Endodermal cell (in vitro differentiated cells): ENCODE results near the gene CD300H. TPM values are rescaled to one million over a fixed set of nuclear protein-coding genes. Genes with fewer than 3 reads are reported as not detected.

Experiments
- DNase-seq: peaks from one replicate; pipeline ENCODE4 v3.0.0-alpha.2; 2017
- H3K27ac ChIP-seq: 2 replicates; pipeline ENCODE4 v1.5.1; 2013; ENCODE audit warnings: mild to moderate bottlenecking, low read depth, low read length, moderate library complexity
- H3K27me3 ChIP-seq: 2 replicates; pipeline ENCODE4 v1.6.1; 2013; ENCODE audit warnings: mild to moderate bottlenecking, low read length, moderate library complexity; ENCODE audit not compliant: insufficient read depth, control insufficient read depth, poor library complexity, severe bottlenecking
- H3K36me3 ChIP-seq: 2 replicates; pipeline ENCODE4 v1.7.0; 2013; ENCODE audit warnings: mild to moderate bottlenecking, low read length, moderate library complexity; ENCODE audit not compliant: control insufficient read depth, insufficient read depth
- H3K4me1 ChIP-seq: one replicate; pipeline ENCODE4 v1.7.0; 2013; ENCODE audit warnings: low read length; ENCODE audit not compliant: control insufficient read depth, insufficient read depth
- H3K4me3 ChIP-seq: 2 replicates; pipeline ENCODE4 v1.5.1; 2013; ENCODE audit warnings: mild to moderate bottlenecking, low read length, moderate library complexity
- H3K9ac ChIP-seq: 2 replicates; pipeline ENCODE4 v1.6.1; 2013; ENCODE audit warnings: mild to moderate bottlenecking, low read length, moderate library complexity; ENCODE audit not compliant: poor library complexity, severe bottlenecking; ENCODE audit errors: extremely low read depth
- H3K9me3 ChIP-seq: 2 replicates; pipeline ENCODE4 v1.6.1; 2013; ENCODE audit warnings: mild to moderate bottlenecking, low read length, moderate library complexity; ENCODE audit not compliant: control insufficient read depth
- H3K27ac Mint-ChIP-seq: 2 replicates; pipeline ENCODE4 v1.8.0; 2020; ENCODE audit warnings: mixed read lengths
- H3K27me3 Mint-ChIP-seq: 2 replicates; pipeline ENCODE4 v1.8.0; 2021; ENCODE audit warnings: mild to moderate bottlenecking, mixed read lengths; ENCODE audit not compliant: insufficient read depth
- H3K36me3 Mint-ChIP-seq: 2 replicates; pipeline ENCODE4 v1.8.0; 2020; ENCODE audit warnings: low read depth, mixed read lengths
- H3K4me1 Mint-ChIP-seq: 2 replicates; pipeline ENCODE4 v1.8.0; 2020; ENCODE audit warnings: mixed read lengths
- H3K4me3 Mint-ChIP-seq: 2 replicates; pipeline ENCODE4 v1.8.0; 2020; ENCODE audit warnings: mild to moderate bottlenecking, moderate library complexity, mixed read lengths
- H3K9me3 Mint-ChIP-seq: 2 replicates; pipeline ENCODE4 v1.8.0; 2020; ENCODE audit warnings: mild to moderate bottlenecking, mixed read lengths
- WGBS, 2 experiments: methylation state at CpG; one replicate each; pipeline versions ENCODE4 v1.1.5 to v1.1.7; 2013; ENCODE audit warnings: missing lambda C conversion rate in 2 of 2, mixed read lengths in 1 of 2; ENCODE audit not compliant: insufficient coverage in 1 of 2, insufficient read length in 1 of 2; 5-methylcytosine and 5-hydroxymethylcytosine counted together
- total RNA-seq, 2 donors: library from RNA; stranded (reverse); fragmentation: NEBNext Ultra II Directional in 1 of 2; extraction: Animal tissue kit (Norgen Biotek cat#: 25700) in 1 of 2; gene quantifications; 2 replicates in 1 of 2; 3 replicates in 1 of 2; pipeline ENCODE4 v1.2.1, GENCODE V29; 2021
- TF ChIP-seq, protein P1 (sequence below): fragments of 200-600 bp; sonication (generic); conservative IDR thresholded peaks from 2 replicates; pipeline ENCODE4 v1.5.0; 2021; ENCODE audit warnings: antibody characterized with exemption, mild to moderate bottlenecking

The CD300H gene
- total RNA-seq, 2 donors from 2014 or later: not detected

DNA sequence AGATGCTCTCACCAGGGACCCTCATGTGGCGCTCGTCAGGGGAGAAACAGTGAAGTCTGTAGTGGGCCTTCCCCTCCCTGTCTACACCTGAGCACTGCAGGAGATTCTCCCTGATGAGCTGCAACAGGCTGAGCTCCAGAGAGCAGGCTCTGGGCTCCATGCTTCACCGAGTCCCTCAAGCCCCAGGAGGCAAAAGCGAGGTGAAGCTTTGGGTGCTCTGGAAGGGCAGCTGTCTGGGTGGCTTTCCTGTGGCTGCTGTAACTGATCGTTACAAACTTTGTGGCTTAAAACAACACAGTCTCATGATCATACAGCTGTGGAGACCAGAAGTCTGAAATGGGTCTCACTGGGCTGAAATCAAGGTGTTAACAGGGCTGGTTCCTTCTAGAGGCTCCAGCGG is 36.9 kb upstream of the CD300H start:
- Mint-ChIP-seq H3K27ac (no peak overlapping the region), H3K36me3 (no peaks in the 10 kb centered on the region), H3K27me3 (no peaks in the 10 kb centered on the region), H3K9me3 (no peaks in the 10 kb centered on the region), H3K4me3 (no peak overlapping the region), H3K4me1 (no peaks in the 10 kb centered on the region)
- Histone ChIP-seq H3K27ac (no peak overlapping the region), H3K27me3 (peaks cover 3% of the 10 kb centered on the region), H3K9me3 (no peaks in the 10 kb centered on the region), H3K36me3 (no peaks in the 10 kb centered on the region), H3K9ac (no peak overlapping the region), H3K4me3 (no peak overlapping the region), H3K4me1 (no peaks in the 10 kb centered on the region)
- WGBS, 2 experiments: 86 to 90% methylated on average over 5 to 6 of the region's 6 CpGs
- TF ChIP-seq, protein P1, sequence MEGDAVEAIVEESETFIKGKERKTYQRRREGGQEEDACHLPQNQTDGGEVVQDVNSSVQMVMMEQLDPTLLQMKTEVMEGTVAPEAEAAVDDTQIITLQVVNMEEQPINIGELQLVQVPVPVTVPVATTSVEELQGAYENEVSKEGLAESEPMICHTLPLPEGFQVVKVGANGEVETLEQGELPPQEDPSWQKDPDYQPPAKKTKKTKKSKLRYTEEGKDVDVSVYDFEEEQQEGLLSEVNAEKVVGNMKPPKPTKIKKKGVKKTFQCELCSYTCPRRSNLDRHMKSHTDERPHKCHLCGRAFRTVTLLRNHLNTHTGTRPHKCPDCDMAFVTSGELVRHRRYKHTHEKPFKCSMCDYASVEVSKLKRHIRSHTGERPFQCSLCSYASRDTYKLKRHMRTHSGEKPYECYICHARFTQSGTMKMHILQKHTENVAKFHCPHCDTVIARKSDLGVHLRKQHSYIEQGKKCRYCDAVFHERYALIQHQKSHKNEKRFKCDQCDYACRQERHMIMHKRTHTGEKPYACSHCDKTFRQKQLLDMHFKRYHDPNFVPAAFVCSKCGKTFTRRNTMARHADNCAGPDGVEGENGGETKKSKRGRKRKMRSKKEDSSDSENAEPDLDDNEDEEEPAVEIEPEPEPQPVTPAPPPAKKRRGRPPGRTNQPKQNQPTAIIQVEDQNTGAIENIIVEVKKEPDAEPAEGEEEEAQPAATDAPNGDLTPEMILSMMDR: no peak
- DNase-seq: no peak

DNA sequence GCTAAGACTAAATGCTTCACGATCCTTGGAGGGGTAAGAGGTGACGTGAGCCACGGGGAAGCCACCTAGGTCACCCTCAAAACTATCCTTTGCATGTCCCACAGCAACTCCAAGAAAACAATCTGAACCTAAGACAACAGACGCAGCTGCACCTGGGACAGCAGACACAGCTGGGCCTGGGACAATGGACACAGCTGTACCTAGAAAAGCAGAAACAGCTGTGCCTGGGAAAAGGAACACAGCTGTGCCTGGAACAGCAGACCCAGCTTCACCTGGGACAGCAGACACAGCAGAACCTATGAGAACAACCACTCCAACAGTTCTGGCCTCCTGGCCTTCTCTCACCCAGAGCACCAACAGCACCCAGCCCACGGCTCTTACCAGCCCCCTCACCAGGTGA is 36.4 kb upstream of the CD300H start:
- Mint-ChIP-seq H3K27ac (no peak overlapping the region), H3K4me1 (peaks cover 2% of the 10 kb centered on the region), H3K36me3 (no peaks in the 10 kb centered on the region), H3K4me3 (no peak overlapping the region), H3K27me3 (peaks cover 2% of the 10 kb centered on the region), H3K9me3 (no peaks in the 10 kb centered on the region)
- no peak overlapping the region for H3K4me3 ChIP-seq
- H3K27ac ChIP-seq: no peak overlapping the region
- 88 to 93% methylated on average over 5 of the region's 5 CpGs for WGBS, 2 experiments
- H3K9me3 ChIP-seq: no peaks in the 10 kb centered on the region
- no peaks in the 10 kb centered on the region for H3K36me3 ChIP-seq
- no peak for DNase-seq
- H3K27me3 ChIP-seq: no peaks in the 10 kb centered on the region
- TF ChIP-seq, protein P1: no peak
- no peak overlapping the region for H3K9ac ChIP-seq
- no peaks in the 10 kb centered on the region for H3K4me1 ChIP-seq

DNA sequence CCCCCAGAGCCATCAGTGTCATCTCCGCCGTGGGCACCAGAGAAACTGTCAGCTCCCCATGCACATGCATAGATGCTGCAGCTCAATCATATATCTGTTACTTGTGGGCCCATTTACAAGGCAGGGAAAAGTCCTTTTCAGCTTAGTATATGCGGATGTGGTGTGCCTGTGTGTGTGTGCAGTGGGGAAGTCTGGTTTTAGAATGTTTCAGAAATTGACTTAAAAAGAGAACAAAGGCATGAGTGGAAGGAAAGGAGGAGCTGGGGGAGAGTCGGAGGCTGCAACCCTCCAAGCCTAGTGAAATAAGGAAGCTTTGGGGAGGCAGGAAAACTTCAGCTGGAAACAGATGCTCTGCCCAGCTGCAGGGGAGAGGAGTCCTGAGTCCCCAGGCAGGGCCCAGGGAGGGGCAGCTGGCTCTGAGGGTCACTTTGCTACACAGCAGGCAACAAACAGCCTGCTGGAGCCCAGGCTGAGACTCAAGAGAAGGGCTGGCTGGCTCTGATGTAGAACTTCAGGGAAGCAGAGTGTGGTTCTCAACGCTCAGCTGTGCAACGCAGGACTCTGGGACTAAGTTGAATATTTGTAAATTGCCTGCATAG is 35.8 kb upstream of the CD300H start:
- no peaks in the 10 kb centered on the region for H3K27me3 ChIP-seq
- no peaks in the 10 kb centered on the region for H3K9me3 ChIP-seq
- Mint-ChIP-seq H3K36me3 (no peaks in the 10 kb centered on the region), H3K4me3 (no peak overlapping the region), H3K9me3 (no peaks in the 10 kb centered on the region), H3K4me1 (peaks cover 7% of the 10 kb centered on the region), H3K27ac (no peak overlapping the region), H3K27me3 (peaks cover 4% of the 10 kb centered on the region)
- DNase-seq: no peak
- no peaks in the 10 kb centered on the region for H3K4me1 ChIP-seq
- H3K36me3 ChIP-seq: no peaks in the 10 kb centered on the region
- H3K27ac ChIP-seq: no peak overlapping the region
- no peak overlapping the region for H3K4me3 ChIP-seq
- TF ChIP-seq, protein P1: no peak
- WGBS, 2 experiments: 79 to 88% methylated on average over 6 of the region's 6 CpGs
- no peak overlapping the region for H3K9ac ChIP-seq
